ENCODE data around the gene BAG1.

BAG1 gene

GRCh38 chr9:33273266-33273971 lies 8.9 kb upstream of the BAG1 start:
- DNase-seq (ENCODE audit: low read depth): no peak

GRCh38 chr9:33272061-33272460 lies 7.6 kb upstream of the BAG1 start:
- DNase-seq (ENCODE audit: low read depth): no peak

- no peak for DNase-seq (ENCODE audit: low read depth)
Measured at GRCh38 chr9:33270146-33270545, 5.6 kb upstream of the BAG1 start.

GRCh38 chr9:33267151-33267767 lies 2.8 kb upstream of the BAG1 start:
- no peak for DNase-seq (ENCODE audit: low read depth)

GRCh38 chr9:33265211-33265865 lies 830 bp upstream of the BAG1 start:
- DNase-seq (ENCODE audit: low read depth): no peak

GRCh38 chr9:33264003-33264472 lies 470 bp downstream of the BAG1 start:
- peak; percentile 18 for DNase-seq (ENCODE audit: low read depth)

- DNase-seq (ENCODE audit: low read depth): no peak
Measured at GRCh38 chr9:33263131-33264002, 1.1 kb downstream of the BAG1 start.

GRCh38 chr9:33260372-33260771 lies 4.1 kb downstream of the BAG1 start:
- no peak for DNase-seq (ENCODE audit: low read depth)

GRCh38 chr9:33257276-33257675 lies 7.2 kb downstream of the BAG1 start:
- no peak for DNase-seq (ENCODE audit: low read depth)

GRCh38 chr9:33256236-33256635 lies 8.3 kb downstream of the BAG1 start:
- DNase-seq (ENCODE audit: low read depth): no peak

- no peak for DNase-seq (ENCODE audit: low read depth)
Measured at GRCh38 chr9:33255471-33255870, 9.0 kb downstream of the BAG1 start.

- DNase-seq (ENCODE audit: low read depth): no peak
Measured at GRCh38 chr9:33255014-33255413, 9.5 kb downstream of the BAG1 start.

GRCh38 chr9:33254211-33254610 lies 10.3 kb downstream of the BAG1 start:
- DNase-seq (ENCODE audit: low read depth): no peak

GRCh38 chr9:33250458-33250995 lies 14.0 kb downstream of the BAG1 start:
- DNase-seq (ENCODE audit: low read depth): no peak

- no peak for DNase-seq (ENCODE audit: low read depth)
Measured at GRCh38 chr9:33249983-33250382, 14.5 kb downstream of the BAG1 start.

- DNase-seq (ENCODE audit: low read depth): no peak
Measured at GRCh38 chr9:33249087-33249658, 15.3 kb downstream of the BAG1 start.

- no peak for DNase-seq (ENCODE audit: low read depth)
Measured at GRCh38 chr9:33248606-33249005, 15.9 kb downstream of the BAG1 start.

GRCh38 chr9:33246269-33246860 lies 18.1 kb downstream of the BAG1 start:
- no peak for DNase-seq (ENCODE audit: low read depth)

GRCh38 chr9:33245341-33245740 lies 19.2 kb downstream of the BAG1 start:
- no peak for DNase-seq (ENCODE audit: low read depth)

- no peak for DNase-seq (ENCODE audit: low read depth)
Measured at GRCh38 chr9:33244137-33244784, 20.2 kb downstream of the BAG1 start.
